ENCODE data around the gene RPL34.
A peak's percentile ranks its signal among the peaks of the same experiment; 100 is the strongest.

RPL34 gene

GRCh38 chr4:108624263-108625056 is 4.1 kb downstream of the RPL34 start:
- no peak for DNase-seq

DNA sequence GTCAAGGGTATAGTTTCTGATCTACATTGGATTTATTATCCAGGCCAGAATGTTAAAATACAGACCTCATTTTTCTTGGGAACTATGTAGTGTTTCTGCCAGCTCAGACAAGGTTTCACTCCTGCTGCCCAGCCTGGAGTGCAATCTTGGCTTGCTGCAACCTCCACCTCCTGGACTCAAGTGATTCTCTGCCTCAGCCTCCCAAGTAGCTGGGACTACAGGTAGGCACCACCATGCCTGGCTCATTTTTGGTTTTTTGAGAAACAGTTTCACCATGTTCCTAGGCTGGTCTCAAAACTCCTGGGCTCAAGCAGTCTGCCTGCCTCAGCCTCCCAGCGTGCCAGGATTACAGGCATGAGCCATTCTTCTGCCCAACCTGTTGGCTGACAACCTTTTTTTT is 5.7 kb downstream of the RPL34 start:
- DNase-seq, result no peak

DNA sequence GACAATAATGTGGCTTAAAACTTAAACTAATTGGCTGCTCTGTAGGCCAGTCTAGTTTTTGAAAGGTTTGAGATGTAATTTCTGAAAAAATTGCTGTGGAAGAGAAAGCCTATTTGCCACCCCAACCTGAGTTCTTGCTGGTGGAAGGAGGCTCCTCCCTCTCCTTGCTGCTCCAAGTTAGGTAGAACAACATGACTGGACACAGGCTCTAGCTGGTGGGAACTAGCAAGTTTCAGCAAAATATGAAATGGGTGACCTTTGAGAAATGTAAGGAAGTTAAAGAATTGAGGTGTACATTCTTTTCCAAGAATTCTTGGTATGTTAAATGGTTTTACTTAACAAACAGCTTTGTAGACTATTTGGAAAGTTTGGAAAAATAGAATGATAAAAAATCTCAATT is 8.0 kb downstream of the RPL34 start:
- DNase-seq, result no peak

- no peak for DNase-seq
These were observed 14.8 kb downstream of the RPL34 start for GRCh38 chr4:108635070-108635655.

GRCh38 chr4:108636246-108636645 is 15.9 kb downstream of the RPL34 start:
- DNase-seq, result no peak

DNA sequence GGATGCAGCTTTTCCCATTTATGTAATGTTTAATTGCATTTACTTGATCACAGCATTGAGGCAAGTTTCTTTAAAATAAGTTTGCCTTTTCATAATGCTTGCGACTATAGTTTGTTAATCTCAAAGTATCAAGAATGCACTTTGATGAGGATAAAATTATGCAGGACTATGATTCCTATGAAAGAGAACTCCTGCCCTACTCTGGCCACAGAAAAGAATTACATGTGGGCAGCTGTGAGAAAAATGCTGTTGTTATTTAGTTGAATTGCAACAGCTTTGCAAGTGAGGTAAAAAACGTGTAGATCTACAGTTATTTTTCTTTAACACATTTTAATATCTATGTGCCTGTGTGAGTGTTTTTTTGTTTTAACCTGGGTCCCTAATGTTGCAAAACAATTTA is 17.5 kb downstream of the RPL34 start:
- DNase-seq, result no peak

DNA sequence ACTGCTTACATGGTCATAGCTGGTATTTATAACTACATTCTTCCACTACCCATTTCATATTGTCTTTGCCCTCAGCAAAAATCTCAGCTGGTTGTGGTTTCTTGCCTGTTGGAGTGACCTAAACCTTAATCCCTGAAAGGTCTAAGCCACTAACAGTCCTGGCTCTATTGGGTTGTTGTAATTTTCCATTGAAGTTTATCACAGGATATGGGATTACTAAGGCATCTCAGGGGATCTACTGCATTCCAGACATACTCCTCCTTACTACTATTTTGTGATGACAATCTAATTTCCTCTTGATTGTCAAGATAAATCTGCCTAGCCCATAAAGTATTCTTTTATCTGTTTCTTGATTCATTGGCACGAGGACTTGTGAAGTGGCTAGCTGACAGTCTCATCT is 23.9 kb downstream of the RPL34 start:
- DNase-seq, result no peak

GRCh38 chr4:108646706-108647105 is 26.3 kb downstream of the RPL34 start:
- no peak for DNase-seq

GRCh38 chr4:108649863-108650211 is 29.5 kb downstream of the RPL34 start:
- DNase-seq, result no peak

- DNase-seq, result peak; percentile 95
These were observed 30.0 kb downstream of the RPL34 start, which contains the start of gene OSTC for GRCh38 chr4:108650212-108651013. TSS of gene OSTC (plus strand) at chr4:108650599. CDS start at chr4:108650656, 57 bp downstream.

- DNase-seq, result no peak
These were observed 30.8 kb downstream of the RPL34 start for GRCh38 chr4:108651014-108651791.

GRCh38 chr4:108662629-108663028 is 42.3 kb downstream of the RPL34 start:
- DNase-seq, result no peak

- DNase-seq, result no peak
These were observed 54.1 kb downstream of the RPL34 start for GRCh38 chr4:108674356-108674977.
